Pancreas (tissue), 10 donors: ENCODE measurements around the gene PAK1. TPM values are rescaled to one million over a fixed set of nuclear protein-coding genes. Genes with fewer than 3 reads are reported as not detected.
A peak's percentile ranks its signal among the peaks of the same experiment; 100 is the strongest.

Experiments
- ATAC-seq, 4 donors: fragments of 200-7000 bp; cut with Tn5 transposase; one replicate each; pipeline versions ENCODE4 v1.8.0 to v1.9.1; 2020; ENCODE audit warnings: mild to moderate bottlenecking in 4 of 4, moderate library complexity in 4 of 4
- DNase-seq, 6 donors: peaks; one replicate each; pipeline ENCODE4 v3.0.0-alpha.2; 2020
- FAIRE-seq: peaks from 2 replicates; lab custom pipeline; 2012; peaks lifted over from hg19 to GRCh38; lab: Jason Lieb, UNC
- H3K27ac ChIP-seq, 4 donors: fragments of 200-600 bp; sonication (generic); 1 replicate in 3 of 4; 2 replicates in 1 of 4; pipeline versions ENCODE4 v1.5.0 to v1.8.0; 2020
- H3K27me3 ChIP-seq, 4 donors: fragments of 200-600 bp; one replicate each; pipeline ENCODE4 v1.8.0; 2021
- H3K36me3 ChIP-seq, 3 donors: fragments of 200-600 bp; sonication (generic) in 1 of 3; one replicate each; pipeline versions ENCODE4 v1.5.0 to v1.8.0; 2020 to 2021
- H3K4me1 ChIP-seq, 3 donors: fragments of 200-600 bp; one replicate each; pipeline ENCODE4 v1.8.0; 2021
- H3K4me3 ChIP-seq, 4 donors: fragments of 200-600 bp; sonication (generic) in 2 of 4; one replicate each; pipeline versions ENCODE4 v1.5.0 to v1.8.0; 2020 to 2021
- H3K9me3 ChIP-seq, 4 donors: fragments of 200-600 bp; one replicate each; pipeline ENCODE4 v1.8.0; 2021
- CTCF ChIP-seq, 4 donors: fragments of 200-600 bp; sonication (generic) in 3 of 4; IDR thresholded peaks; one replicate each; pipeline versions ENCODE4 v1.5.0 to v1.8.0; 2021; ENCODE audit warnings: antibody characterized with exemption in 4 of 4
- WGBS, 2 donors: extraction: QIAGEN DNeasy Blood & Tissue Kit; methylation state at CpG; one replicate each; pipeline ENCODE4 v1.1.7; 2013; 5-methylcytosine and 5-hydroxymethylcytosine counted together
- intact Hi-C, 3 donors: fragments of 100-400 bp; cut with DNase I; formaldehyde crosslinking; loops; one replicate each; pipeline versions ENCODE4 v1.11.1 to v1.14.2; 2022
- polyA plus RNA-seq, 2 donors: library from polyadenylated mRNA; stranded (reverse); fragments of 200-250 nt; gene quantifications; one replicate each; pipeline ENCODE4 v1.2.3, GENCODE V29; 2013
- total RNA-seq, 6 donors: library from RNA; stranded (reverse); fragmentation: NEBNext Ultra II Directional in 4 of 6; extraction: Animal tissue kit (Norgen Biotek cat#: 25700) in 4 of 6; gene quantifications; one replicate each; pipeline versions ENCODE4 v1.2.1 to v1.2.4, GENCODE V29; 2021 to 2023
- donor health status: healthy with polysubstance abuse.
- donor health status: DM: no; HTN: no; CAD: no; lungs with moderate emphysema.
- donor health status: DM: no; HTN: no; CAD: no.
- donor health status: control.
- donor health status: control.
- donor health status: Bipolar disorder and iron deficiency.
- donor health status: DM: yes; HTN: yes; CAD: no.
- donor health status: DM: no; HTN: no; CAD: no.
- donor health status: DM: no; HTN: no; CAD: no.
- donor health status: DM: yes; HTN: yes; CAD: no.

PAK1 gene
- total and polyA plus RNA-seq, 8 donors = 9.0 to 40.0 (median 20.7) TPM

- H3K27ac ChIP-seq = no peak overlapping the region
- WGBS, 2 donors = 5 to 6% methylated on average over 4 of the region's 4 CpGs
- no peaks in the 10 kb centered on the region for H3K27me3 ChIP-seq
- no peak overlapping the region for H3K4me3 ChIP-seq
- H3K36me3 ChIP-seq = no peaks in the 10 kb centered on the region
- H3K9me3 ChIP-seq = no peaks in the 10 kb centered on the region
- peaks cover 9 to 11% (median 10%) of the 10 kb centered on the region in 3 donors for H3K4me1 ChIP-seq
- TF ChIP-seq CTCF (IDR thresholded peaks at IDR 0.05) = no peak
- peak in 4 of 6 donors; percentile 72 to 78 (median 75) for DNase-seq
- peak; percentile 73 to 84 (median 80) for ATAC-seq
- intact Hi-C loops = no loop called here
- FAIRE-seq = no peak
Observed at GRCh38 chr11:77407613-77408012, 66.3 kb downstream of the PAK1 start.

GRCh38 chr11:77406396-77406795 is 67.5 kb downstream of the PAK1 start:
- Histone ChIP-seq H3K4me1 (peaks cover 9 to 11% (median 10%) of the 10 kb centered on the region in 3 donors), H3K27ac (no peak overlapping the region), H3K9me3 (no peaks in the 10 kb centered on the region), H3K27me3 (no peaks in the 10 kb centered on the region), H3K4me3 (no peak overlapping the region), H3K36me3 (no peaks in the 10 kb centered on the region)
- WGBS, 2 donors = 68 to 72% methylated on average over 3 of the region's 3 CpGs
- intact Hi-C loops = no loop called here
- FAIRE-seq (no peak), ATAC-seq (no peak), DNase-seq (no peak)
- TF ChIP-seq CTCF (IDR thresholded peaks at IDR 0.05) = no peak

- intact Hi-C loops = no loop called here
Observed at GRCh38 chr11:77403211-77403610, 70.7 kb downstream of the PAK1 start.

GRCh38 chr11:77402218-77402556 is 71.7 kb downstream of the PAK1 start:
- H3K27ac ChIP-seq = no peak overlapping the region
- FAIRE-seq (no peak), DNase-seq (no peak), ATAC-seq (no peak)
- H3K4me3 ChIP-seq = no peak overlapping the region
- no peak for TF ChIP-seq CTCF (IDR thresholded peaks at IDR 0.05)
- WGBS, 2 donors = 76 to 78% methylated on average over 3 of the region's 3 CpGs
- H3K36me3 ChIP-seq = no peaks in the 10 kb centered on the region
- no peaks in the 10 kb centered on the region for H3K9me3 ChIP-seq
- intact Hi-C loops = no loop called here
- no peaks in the 10 kb centered on the region for H3K27me3 ChIP-seq
- peaks cover 0 to under 1% (median 0%) of the 10 kb centered on the region in 3 donors for H3K4me1 ChIP-seq

More at GRCh38 chr11:77403211-77403610, 70.7 kb downstream of the PAK1 start:
- DNase-seq (no peak), FAIRE-seq (no peak), ATAC-seq (no peak)
- TF ChIP-seq CTCF (IDR thresholded peaks at IDR 0.05) = no peak
- WGBS, 2 donors = 95 to 100% methylated on average over 1 of the region's 1 CpG
- Histone ChIP-seq H3K4me3 (no peak overlapping the region), H3K36me3 (no peaks in the 10 kb centered on the region), H3K4me1 (peaks cover 9 to 11% (median 9%) of the 10 kb centered on the region in 3 donors), H3K9me3 (no peaks in the 10 kb centered on the region), H3K27ac (no peak overlapping the region), H3K27me3 (no peaks in the 10 kb centered on the region)

- ATAC-seq (peak in 2 of 4 donors; percentile 48 to 53), FAIRE-seq (no peak), DNase-seq (no peak)
- Histone ChIP-seq H3K27me3 (no peaks in the 10 kb centered on the region), H3K4me1 (peaks cover under 1 to 3% (median 1%) of the 10 kb centered on the region in 3 donors), H3K9me3 (no peaks in the 10 kb centered on the region), H3K4me3 (no peak overlapping the region), H3K27ac (no peak overlapping the region), H3K36me3 (no peaks in the 10 kb centered on the region)
- 93 to 95% methylated on average over 2 of the region's 2 CpGs for WGBS, 2 donors
- no peak for TF ChIP-seq CTCF (IDR thresholded peaks at IDR 0.05)
- intact Hi-C loops = no loop called here
Observed at GRCh38 chr11:77401486-77402217, 72.2 kb downstream of the PAK1 start.
